Measurements from ENCODE around the gene TLR4.

TLR4 gene

DNA sequence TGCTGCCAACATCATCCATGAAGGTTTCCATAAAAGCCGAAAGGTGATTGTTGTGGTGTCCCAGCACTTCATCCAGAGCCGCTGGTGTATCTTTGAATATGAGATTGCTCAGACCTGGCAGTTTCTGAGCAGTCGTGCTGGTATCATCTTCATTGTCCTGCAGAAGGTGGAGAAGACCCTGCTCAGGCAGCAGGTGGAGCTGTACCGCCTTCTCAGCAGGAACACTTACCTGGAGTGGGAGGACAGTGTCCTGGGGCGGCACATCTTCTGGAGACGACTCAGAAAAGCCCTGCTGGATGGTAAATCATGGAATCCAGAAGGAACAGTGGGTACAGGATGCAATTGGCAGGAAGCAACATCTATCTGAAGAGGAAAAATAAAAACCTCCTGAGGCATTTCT, 10.1 kb downstream of the TLR4 start:
- no peak for DNase-seq (ENCODE audit: low read depth in 1 of 2, low spot score in 1 of 2)

DNA sequence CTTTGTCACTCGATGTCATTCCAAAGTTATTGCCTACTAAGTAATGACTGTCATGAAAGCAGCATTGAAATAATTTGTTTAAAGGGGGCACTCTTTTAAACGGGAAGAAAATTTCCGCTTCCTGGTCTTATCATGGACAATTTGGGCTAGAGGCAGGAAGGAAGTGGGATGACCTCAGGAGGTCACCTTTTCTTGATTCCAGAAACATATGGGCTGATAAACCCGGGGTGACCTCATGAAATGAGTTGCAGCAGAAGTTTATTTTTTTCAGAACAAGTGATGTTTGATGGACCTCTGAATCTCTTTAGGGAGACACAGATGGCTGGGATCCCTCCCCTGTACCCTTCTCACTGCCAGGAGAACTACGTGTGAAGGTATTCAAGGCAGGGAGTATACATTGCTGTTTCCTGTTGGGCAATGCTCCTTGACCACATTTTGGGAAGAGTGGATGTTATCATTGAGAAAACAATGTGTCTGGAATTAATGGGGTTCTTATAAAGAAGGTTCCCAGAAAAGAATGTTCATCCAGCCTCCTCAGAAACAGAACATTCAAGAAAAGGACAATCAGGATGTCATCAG, 11.3 kb downstream of the TLR4 start:
- DNase-seq (ENCODE audit: low read depth in 1 of 2, low spot score in 1 of 2), result no peak

DNA sequence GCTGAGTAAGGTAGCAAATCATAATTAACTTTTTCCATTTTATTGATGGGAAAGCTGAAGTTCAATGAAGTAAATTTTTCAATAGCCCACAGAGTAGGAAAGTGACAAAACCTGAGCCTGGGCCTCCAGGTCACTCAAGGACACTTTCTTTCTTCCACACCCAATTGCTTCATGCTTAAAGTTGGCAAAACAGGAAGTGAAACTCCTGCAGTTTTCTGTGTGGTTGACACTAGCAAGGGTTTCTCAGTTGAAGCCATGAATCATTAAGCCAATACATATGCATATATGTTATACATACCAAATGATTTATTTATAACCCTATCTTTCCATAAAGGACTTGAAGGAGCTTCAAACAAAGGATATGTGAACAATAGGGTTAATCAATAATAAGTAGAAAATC, 13.9 kb downstream of the TLR4 start:
- DNase-seq (ENCODE audit: low read depth in 1 of 2, low spot score in 1 of 2), result no peak

DNA sequence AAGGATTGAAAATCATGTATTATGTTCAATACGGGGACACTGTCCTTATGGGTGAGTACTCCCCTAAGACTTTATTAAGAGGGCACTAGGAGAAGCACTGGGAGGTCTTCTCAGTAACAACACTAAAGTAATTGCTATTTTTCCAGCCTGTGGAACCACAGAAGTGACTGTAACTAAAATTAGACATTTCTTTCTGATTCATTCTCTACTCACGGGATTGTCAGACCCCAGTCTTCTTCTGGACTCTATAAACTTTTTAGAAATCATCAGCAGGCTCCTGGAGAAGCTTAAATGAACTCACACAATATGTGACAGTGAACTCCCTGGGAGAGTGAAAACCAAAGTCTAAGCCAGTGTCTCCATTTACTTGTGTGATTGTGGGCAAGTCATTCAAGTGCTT, 14.5 kb downstream of the TLR4 start:
- no peak for DNase-seq (ENCODE audit: low read depth in 1 of 2, low spot score in 1 of 2)

DNA sequence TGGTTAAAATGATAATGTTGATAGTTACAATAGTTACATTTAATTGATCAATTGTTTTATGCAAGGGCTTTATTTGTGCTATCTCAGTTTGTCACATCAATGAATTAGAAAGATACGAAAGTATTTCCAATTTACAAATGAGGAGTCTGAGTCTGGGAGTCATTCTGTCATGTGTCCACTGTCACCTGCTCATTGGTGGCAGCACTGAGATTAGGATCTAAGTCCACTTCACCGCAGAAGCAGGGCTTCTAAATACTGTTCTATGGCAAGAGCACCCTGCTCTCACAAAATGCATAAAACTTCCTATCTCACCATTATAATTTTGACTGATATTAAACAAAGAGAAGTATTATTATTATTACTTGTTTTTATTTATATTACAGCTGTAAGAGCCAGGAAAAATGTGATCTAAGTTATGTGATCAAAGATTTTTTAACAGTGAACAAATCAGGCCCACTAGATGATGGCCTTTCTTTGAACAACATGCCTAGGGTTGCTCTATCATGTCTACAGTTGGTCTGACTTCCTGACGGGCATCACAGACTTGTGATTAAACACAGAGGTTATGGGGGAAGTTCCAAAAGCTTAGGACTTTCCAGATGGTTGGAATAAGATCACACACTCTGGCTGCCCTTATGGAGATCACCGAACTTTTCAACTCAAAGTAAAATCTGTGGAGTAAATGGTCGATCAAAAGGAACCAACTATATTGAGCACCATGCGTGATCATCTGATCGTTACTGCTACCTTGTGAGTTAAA, 15.1 kb downstream of the TLR4 start:
- no peak for DNase-seq (ENCODE audit: low read depth in 1 of 2, low spot score in 1 of 2)

DNA sequence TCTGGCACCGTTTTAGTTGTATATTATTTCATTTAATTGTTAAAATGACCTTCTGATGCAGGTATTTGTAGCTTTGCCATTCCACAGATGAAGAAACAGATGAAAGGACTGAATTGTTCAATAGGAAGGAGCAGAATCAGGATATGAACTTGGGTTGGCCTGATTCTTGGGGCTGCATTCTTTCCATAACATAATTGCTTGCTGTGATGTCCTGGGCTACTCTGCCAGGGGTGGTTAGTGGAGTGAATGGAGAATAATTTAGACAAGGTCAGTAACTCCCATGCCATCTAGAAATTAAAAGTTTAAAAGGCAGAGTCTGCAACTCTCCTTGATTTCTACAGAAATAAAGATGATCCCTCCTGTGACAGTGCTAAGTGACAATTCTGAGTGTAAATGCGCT, 15.9 kb downstream of the TLR4 start:
- no peak for DNase-seq (ENCODE audit: low read depth in 1 of 2, low spot score in 1 of 2)

DNA sequence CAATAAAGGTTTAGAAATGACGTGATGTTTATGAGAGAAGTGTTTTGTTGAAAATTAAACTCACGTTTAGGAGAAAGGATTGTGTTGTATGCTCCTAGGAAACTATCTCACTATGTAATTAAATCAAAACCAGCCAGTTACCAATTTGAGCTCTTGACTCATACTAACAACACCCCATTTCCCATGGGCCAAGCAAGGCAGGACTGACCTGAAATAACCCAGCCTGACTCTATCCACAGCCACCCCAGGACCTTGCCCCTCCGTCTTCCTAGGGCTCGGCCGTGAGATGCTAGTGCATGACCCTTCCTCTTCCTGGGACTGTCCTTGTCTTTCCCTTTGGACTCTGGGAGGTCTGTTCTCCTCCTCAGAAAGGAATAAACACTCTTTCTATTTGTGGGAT, 16.4 kb downstream of the TLR4 start:
- DNase-seq (ENCODE audit: low read depth in 1 of 2, low spot score in 1 of 2), result no peak

DNA sequence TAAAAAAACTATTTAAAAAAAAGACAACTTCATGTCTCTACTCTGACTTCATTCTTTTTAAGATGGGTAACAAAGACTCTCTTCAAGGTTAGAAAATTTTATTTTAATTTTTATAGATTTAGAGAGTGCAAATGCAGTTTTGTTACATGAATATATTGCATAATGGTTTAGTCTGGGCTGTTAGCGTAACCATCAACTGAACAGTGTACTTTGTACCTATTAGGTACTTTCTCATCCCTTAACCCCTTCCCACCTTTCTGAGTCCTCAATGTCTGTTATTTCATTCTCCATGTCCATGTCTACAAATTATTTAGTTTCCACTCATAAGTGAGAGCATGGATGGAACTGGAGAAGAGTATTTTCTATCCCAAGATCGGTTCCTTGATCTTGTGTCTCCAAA, 16.8 kb downstream of the TLR4 start:
- no peak for DNase-seq (ENCODE audit: low read depth in 1 of 2, low spot score in 1 of 2)

DNA sequence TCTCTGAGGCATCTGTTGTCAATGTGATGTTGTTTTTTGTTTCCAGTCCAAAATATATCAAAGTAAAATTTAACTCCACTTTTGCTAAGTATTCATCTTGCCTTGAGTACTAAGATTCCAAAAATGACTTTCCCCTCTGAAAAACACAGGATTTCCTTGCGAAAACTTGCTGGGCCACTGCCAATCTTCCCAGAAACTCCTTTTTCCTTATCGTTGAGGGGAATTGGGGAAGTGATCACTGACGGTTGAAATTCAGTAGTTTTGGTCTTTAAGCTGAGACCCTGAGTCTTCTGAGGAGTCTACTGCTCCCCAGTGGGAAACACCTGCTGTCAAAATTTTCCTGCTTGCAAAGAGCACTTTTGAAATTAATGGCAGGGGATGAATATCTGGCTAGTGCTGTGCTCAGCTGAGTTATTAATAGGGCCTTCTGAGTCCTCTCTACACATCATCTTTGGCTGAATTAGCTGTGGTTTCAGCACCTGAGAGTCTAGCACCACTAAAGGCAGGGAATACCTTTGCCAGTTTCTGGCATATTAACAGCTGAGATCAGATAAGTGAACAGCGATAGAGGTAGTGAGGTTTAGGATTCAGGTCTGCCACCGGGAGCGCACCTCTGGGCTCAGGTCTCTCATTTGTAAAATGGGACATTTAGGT, 18.0 kb downstream of the TLR4 start:
- no peak for DNase-seq (ENCODE audit: low read depth in 1 of 2, low spot score in 1 of 2)

DNA sequence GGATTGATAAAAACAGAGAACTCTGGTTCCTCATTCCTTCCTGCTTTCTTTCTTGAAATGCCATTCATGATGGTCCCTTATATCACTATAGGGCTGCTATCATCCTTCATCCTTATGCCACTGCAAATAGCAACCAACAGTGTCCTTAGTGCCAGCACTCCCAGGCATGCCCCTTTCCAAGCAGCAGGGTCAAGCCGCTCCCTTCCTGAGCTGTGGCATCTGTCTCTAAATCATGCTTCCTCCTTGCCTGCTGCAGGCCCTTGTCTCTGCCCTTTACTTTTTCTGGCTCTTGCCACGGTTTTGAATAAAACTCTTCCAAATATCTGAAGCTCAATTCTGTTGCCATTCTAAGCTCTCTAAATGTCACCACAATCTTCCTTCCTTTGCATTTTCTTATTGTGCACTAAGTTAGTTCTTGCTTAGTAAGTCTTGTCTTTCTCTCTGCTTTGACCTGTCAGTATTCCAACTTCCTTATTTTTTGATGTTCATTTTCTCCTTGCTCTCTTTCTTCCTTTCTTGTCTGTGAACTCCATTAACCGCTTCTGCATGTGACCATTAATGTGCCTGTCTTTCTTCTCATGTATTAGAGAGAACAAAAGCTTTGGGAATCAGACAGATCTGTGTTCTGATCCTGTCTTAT, 19.9 kb downstream of the TLR4 start:
- no peak for DNase-seq (ENCODE audit: low read depth in 1 of 2, low spot score in 1 of 2)

DNA sequence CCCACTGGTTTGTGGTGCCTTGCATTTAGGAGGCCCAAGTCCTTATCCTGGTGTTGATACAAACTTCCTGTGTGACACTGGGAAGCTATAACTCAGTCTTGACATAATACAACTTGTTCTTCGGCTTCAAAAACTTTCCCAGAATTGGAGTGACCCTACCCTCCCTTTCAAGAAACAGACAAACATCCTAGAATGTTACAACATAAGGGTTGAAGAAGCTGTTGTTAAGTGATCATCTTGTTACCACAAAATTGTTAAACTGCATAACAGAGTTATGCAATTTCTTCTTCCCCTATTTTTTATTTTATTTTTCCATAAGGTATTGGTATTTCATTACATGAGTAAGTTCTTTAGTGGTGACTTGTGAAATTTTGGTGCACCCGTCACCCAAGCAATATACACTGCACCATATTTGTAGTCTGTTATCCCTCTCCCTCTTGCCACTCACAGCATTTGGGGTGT, 21.3 kb downstream of the TLR4 start:
- DNase-seq (ENCODE audit: low read depth in 1 of 2, low spot score in 1 of 2), result no peak

DNA sequence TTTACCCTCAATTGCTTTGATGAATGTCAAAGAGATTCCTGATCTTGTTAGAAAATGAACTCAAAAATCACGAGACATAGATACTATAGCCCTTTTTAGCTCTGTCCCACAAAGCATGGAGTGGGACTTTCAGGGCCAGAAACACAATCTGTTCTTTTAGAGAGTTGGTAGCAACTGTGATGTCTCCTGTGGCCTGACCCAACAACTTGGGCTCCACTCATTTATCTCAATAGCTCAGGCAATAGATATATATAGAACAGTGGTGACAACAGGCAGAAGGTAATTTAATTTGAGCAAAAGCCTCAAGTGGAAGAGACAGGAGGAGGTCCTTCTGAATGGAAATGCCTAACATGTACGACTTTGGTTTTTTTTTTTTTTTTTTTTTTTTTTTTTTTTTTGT, 25.2 kb downstream of the TLR4 start:
- DNase-seq (ENCODE audit: low read depth in 1 of 2, low spot score in 1 of 2), result no peak

DNA sequence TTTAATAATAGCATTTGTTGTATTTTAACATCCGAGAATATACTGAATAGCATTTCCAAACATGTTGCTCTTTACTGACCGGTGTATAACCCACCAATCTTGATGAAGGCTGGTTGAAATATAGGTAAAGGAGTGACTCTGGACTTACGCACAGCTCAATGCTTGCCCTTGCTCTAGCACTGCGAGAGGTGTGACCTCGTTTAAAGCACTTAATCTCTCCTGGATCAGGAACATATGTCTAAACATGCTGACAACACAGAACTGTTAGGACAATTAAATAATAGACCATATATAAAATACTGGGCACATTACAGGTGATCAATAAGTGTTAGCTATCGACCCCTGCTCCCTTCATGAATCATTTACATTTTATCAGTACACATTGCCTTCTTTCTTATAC, 28.3 kb downstream of the TLR4 start:
- no peak for DNase-seq (ENCODE audit: low read depth in 1 of 2, low spot score in 1 of 2)

DNA sequence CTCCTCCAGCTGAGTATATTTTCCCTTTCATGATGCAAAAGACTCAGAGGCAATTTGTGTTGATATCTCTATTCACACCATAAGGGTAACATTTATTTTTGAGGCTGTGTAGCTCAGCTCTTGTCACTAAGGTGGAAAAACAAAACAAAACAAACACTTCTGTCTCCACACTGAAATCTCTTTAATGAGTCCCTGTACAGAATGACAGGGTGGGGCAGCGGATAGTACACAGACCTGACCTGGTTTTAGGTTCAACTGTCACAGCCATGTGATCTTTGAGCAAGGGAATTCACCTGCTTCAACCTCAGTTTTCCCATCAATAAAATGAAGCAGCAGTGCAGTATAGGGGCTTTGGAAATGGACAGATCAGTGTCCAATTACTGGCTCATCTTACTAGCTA, 29.3 kb downstream of the TLR4 start:
- no peak for DNase-seq (ENCODE audit: low read depth in 1 of 2, low spot score in 1 of 2)

DNA sequence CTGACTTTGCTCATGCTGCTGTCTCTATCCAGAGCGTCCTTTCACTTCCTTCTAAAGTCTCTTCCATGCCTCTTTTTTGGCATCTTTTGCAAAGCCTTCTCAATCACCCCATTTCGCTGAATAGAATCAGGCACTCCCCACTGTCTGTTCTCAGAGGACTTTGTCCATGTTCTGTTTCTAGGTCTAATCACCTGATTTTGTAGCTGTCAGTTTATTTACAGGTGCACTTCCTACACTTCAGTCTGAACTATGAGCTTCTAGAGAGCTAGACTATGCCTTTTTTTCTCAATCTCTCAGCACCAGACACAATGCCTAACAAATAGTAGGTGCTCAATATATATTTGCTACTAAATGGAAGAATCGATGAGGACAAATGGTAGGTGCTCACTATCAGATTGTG, 29.9 kb downstream of the TLR4 start:
- no peak for DNase-seq (ENCODE audit: low read depth in 1 of 2, low spot score in 1 of 2)

DNA sequence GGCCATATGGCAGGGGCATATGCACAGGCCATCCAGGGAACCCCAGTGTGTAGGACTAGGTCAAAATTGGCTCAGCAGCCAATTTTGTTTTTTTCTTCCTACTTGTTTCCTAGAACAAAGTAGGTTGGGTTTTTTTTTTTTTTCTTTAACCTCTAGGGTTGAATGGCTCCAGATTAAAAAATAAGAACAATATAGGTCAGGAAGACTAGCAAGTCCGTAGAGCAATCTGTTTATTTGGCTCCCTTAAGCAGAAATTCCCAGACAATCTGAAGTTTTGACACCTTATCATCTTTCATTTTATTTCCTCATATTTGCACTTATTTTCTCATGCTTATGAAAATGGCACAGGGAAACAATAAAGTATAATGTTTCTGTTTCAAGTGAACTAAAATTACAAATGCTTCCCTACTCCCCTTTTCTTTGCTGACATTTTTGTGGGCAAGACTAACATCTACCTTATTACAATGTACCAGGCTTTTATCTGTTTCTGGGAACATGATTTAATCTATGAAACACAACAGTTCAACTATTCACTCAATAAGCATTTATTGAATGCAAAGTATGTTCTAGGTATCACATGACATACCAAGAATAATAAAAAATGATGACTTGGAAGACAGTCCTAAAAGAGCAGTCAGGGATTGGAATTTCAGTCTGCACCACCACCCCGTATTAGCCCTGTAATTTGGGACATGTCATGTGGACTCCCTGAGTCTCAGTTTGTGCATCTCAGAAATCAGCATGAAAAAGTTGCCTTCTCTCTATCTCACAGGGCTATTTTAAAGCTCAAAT, 30.5 kb downstream of the TLR4 start:
- no peak for DNase-seq (ENCODE audit: low read depth in 1 of 2, low spot score in 1 of 2)

DNA sequence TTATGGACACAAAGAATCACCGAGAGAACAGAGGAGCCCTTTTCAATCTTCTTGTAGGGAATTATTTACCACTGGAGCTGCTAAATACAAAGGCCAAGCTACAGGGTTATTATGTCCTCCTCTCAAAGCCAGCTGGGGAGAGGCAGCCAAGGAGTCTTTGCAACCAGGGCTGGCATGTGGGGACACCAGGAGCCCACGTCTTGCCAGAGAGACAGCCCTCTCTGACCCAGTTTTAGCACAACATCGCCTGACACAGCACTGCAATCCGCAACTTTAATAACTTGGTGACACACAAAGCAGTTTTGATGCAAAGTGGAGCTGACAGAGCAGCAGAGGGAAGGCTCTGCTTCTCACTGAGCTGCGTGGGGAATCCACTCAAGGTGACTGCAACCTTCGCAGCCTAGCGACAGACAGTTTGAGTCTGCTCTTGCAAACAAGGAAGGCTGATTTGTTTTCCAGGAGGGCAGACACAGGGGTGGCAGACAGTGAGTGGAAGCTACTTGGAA, 33.6 kb downstream of the TLR4 start:
- no peak for DNase-seq (ENCODE audit: low read depth in 1 of 2, low spot score in 1 of 2)

DNA sequence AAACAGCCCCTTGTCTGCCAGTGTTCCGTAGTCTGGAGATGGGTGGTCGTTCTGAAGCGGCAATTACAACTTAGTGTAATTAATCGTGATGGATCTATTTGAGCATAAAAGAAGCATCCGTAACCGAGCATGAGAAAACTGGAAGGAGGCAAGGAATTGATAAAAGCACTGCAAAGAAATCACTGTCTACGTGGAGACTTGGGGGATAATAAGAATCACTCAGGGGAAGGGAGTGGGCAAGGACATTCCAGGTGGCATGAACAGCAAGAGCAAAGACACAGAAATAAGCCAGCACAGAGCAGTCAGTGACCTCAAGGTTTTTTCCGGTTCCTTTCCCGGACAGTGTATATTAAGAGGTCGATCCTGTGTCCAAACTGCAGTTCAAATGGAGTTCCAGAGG, 35.0 kb downstream of the TLR4 start:
- no peak for DNase-seq (ENCODE audit: low read depth in 1 of 2, low spot score in 1 of 2)

DNA sequence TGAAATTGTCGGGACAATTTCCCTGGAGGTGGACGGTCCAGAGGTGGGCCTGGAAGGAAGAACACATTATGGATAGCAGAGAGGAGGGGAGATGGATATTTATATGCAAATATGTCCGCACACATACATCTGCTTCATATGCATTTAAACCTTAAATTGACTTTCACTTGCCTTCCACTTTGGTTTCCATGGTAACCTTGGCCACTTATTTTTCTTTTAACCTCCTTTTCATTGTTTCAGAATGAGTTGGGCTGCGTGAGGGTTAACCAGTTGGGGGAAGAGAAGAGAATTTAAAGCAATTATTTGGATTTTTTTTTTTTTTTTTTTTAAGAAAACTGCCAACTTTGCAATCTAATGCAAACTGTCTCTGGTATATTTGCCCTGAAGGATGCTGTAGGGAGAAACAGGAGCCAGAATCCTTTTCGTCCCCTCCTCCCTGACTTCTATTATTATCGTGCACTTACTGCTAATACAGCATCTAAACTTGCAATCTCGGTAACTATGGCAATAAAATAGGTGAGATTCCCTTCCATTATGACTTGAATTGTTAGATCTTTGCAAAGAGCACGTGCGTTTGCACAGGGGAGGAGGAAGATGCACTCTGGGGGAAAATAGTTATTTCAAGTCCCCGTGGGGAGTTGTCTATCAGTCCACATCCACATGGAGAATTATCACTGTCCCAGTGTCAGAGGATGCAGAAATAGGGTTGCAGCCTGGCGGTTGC, 35.6 kb downstream of the TLR4 start:
- DNase-seq (ENCODE audit: low read depth in 1 of 2, low spot score in 1 of 2), result no peak

DNA sequence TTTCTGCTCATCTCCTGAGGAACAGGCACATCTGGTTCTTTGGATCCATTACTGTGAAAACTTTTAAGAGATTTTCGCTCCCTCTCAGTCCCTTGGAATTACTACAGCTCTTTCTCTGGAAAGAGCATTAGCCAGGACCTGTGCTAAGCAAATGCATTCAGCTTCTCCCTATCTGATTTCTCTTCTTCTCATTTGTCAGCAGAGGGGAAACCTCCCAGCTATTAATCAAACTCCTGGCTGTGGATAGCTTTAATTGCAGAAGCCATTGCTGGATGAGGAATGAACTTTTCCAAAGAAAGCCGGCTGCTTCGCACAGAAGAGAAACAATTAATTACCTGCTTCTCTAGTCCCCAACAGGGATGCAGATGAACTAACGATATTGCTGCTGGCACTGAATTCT, 37.9 kb downstream of the TLR4 start:
- DNase-seq (ENCODE audit: low read depth in 1 of 2, low spot score in 1 of 2), result no peak

DNA sequence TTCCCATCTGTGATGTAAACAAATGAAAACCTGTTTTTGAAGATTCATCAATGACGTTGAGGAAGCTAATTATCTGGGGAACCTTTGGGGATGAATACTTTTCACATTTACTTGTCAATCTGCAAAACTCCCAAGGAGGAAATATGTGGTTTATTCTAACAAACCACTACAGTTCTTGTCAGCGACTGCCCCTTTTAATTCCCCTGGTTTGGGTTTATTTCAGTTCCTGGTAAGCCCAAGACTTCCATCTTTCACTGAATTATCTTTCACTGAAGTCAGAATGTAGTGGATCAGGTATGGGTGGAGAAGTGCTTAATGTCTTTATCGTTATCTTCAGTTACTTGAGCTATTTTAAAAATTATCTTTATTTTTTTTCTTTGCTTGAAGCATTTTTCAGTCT, 40.2 kb downstream of the TLR4 start:
- no peak for DNase-seq (ENCODE audit: low read depth in 1 of 2, low spot score in 1 of 2)

All from activated T-helper 1 cell treated with anti-CD3 and anti-CD28 coated beads, Interleukin-2, amount 50 U/mL, for 16 hours (primary cell).